ENCODE results near the gene ARRDC2. TPM values are rescaled to one million over a fixed set of nuclear protein-coding genes. Genes with fewer than 3 reads are reported as not detected.
A peak's percentile ranks its signal among the peaks of the same experiment; 100 is the strongest.

Gene ARRDC2
- total and polyA plus RNA-seq, 2 donors (not counting 1 experiment from before 2014, with no cell fraction given), result 131 to 639 TPM

GRCh38 chr19:18001777-18002345, 6.1 kb upstream of the ARRDC2 start:
- no peak for DNase-seq
- Histone ChIP-seq H3K27me3 (replicated peaks in 1 of 4; ENCODE audit: control extremely low read depth in 1 of 4, control insufficient read depth in 3 of 4, insufficient read depth in 4 of 4, low read length in 3 of 4) (no peaks in the 10 kb centered on the region), H3K36me3 (replicated peaks in 1 of 2; ENCODE audit: control extremely low read depth in 1 of 2, control insufficient read depth in 1 of 2, extremely low read depth in 1 of 2, insufficient read depth in 2 of 2, low read length in 1 of 2) (peaks cover 0 to 10% of the 10 kb centered on the region in 2 experiments), H3K9ac (ENCODE audit: low read length) (peak overlapping the region; percentile 89), H3K27ac (ENCODE audit: low read length in 2 of 2) (peak overlapping the region; percentile 97 to 99), H3K9me3 (ENCODE audit: control extremely low read depth in 1 of 3, control insufficient read depth in 2 of 3, insufficient read depth in 1 of 3, low read length in 2 of 3) (peaks cover 0 to 5% (median 0%) of the 10 kb centered on the region in 3 donors), H3K4me1 (ENCODE audit: control insufficient read depth in 2 of 2, insufficient read depth in 2 of 2, low read length in 2 of 2) (peaks cover 25 to 39% of the 10 kb centered on the region in 2 donors), H3K4me3 (ENCODE audit: control extremely low read depth in 1 of 5, extremely low read depth in 1 of 5, insufficient read depth in 1 of 5, low read depth in 2 of 5, low read length in 4 of 5) (peak overlapping the region; percentile 66 to 94 (median 89)), H3K4me2 (replicated peaks; ENCODE audit: low read depth, low read length, poor library complexity, severe bottlenecking) (peak overlapping the region; percentile 96), H2AFZ (ENCODE audit: insufficient read depth, low read depth, low read length, poor library complexity, severe bottlenecking) (no peak overlapping the region), H3K79me2 (ENCODE audit: control insufficient read depth, insufficient read depth, low read length) (peaks cover 26% of the 10 kb centered on the region), H4K20me1 (ENCODE audit: control insufficient read depth, insufficient read depth, low read length, poor library complexity, severe bottlenecking) (peaks cover 7% of the 10 kb centered on the region)
- intact Hi-C loops (cut with micrococcal nuclease), result loop anchor here (1.0 to 2.0 kb wide), 4 partner anchors 69 to 251 kb away; partner anchors contain the start of genes CCDC124 and FCHO1
- ATAC-seq (ENCODE audit: low read depth), result no peak
- CTCF ChIA-PET, result interaction anchor here (0.6 to 23.7 kb wide), 14 partner anchors 20 to 190 kb away, joined by 3 to 346 read pairs (median 4); partner anchors contain the start of gene CCDC124
- Mint-ChIP-seq H3K4me3 (peak overlapping the region; percentile 95), H3K4me1 (peaks cover 35% of the 10 kb centered on the region), H3K27ac (peak overlapping the region; percentile 90), H3K27me3 (no peaks in the 10 kb centered on the region), H3K9me3 (ENCODE audit: insufficient read depth) (no peaks in the 10 kb centered on the region)
- TF ChIP-seq CTCF (IDR thresholded peaks at IDR 0.05) (no peak), EZH2 (IDR thresholded peaks at IDR 0.05; ENCODE audit: borderline replicate concordance, insufficient read depth, low read depth, low read length, poor library complexity, severe bottlenecking) (no peak)
- 0% methylated on average over 1 of the region's 15 CpGs for WGBS (ENCODE audit: insufficient coverage)
- POLR2A ChIA-PET, result interaction anchor here (0.6 to 2.2 kb wide), 10 partner anchors 14 to 202 kb away, joined by 3 to 14 read pairs (median 6); partner anchors contain the start of genes CCDC124 and RAB3A

GRCh38 chr19:18002347-18002850, 5.6 kb upstream of the ARRDC2 start:
- ATAC-seq (ENCODE audit: low read depth) (no peak), DNase-seq (peak; percentile 78)
- H3K9me3 Mint-ChIP-seq (ENCODE audit: insufficient read depth), result no peaks in the 10 kb centered on the region
- ChIA-PET CTCF (interaction anchor here (0.6 to 23.7 kb wide), 13 partner anchors 11 to 1288 kb away, joined by 3 to 346 read pairs (median 4); partner anchors contain the start of gene CCDC124), POLR2A (interaction anchor here (0.6 to 1.9 kb wide), 4 partner anchors 14 to 166 kb away, joined by 3 to 14 read pairs (median 4); no protein-coding TSS in a partner anchor)
- peak overlapping the region; percentile 95 for H3K4me3 Mint-ChIP-seq
- no peaks in the 10 kb centered on the region for H3K27me3 Mint-ChIP-seq
- intact Hi-C loops (cut with micrococcal nuclease), result no loop called here
- WGBS (ENCODE audit: insufficient coverage), result 17% methylated on average over 23 of the region's 27 CpGs
- Histone ChIP-seq H3K4me3 (ENCODE audit: control extremely low read depth in 1 of 5, extremely low read depth in 1 of 5, insufficient read depth in 1 of 5, low read depth in 2 of 5, low read length in 4 of 5) (peak overlapping the region; percentile 66 to 94 (median 89)), H4K20me1 (ENCODE audit: control insufficient read depth, insufficient read depth, low read length, poor library complexity, severe bottlenecking) (peaks cover 7% of the 10 kb centered on the region), H3K4me2 (replicated peaks; ENCODE audit: low read depth, low read length, poor library complexity, severe bottlenecking) (peak overlapping the region; percentile 96), H3K27me3 (replicated peaks in 1 of 4; ENCODE audit: control extremely low read depth in 1 of 4, control insufficient read depth in 3 of 4, insufficient read depth in 4 of 4, low read length in 3 of 4) (no peaks in the 10 kb centered on the region), H3K36me3 (replicated peaks in 1 of 2; ENCODE audit: control extremely low read depth in 1 of 2, control insufficient read depth in 1 of 2, extremely low read depth in 1 of 2, insufficient read depth in 2 of 2, low read length in 1 of 2) (peaks cover 0 to 11% of the 10 kb centered on the region in 2 experiments), H3K79me2 (ENCODE audit: control insufficient read depth, insufficient read depth, low read length) (peaks cover 31% of the 10 kb centered on the region), H3K4me1 (ENCODE audit: control insufficient read depth in 2 of 2, insufficient read depth in 2 of 2, low read length in 2 of 2) (peaks cover 29 to 41% of the 10 kb centered on the region in 2 donors), H3K27ac (ENCODE audit: low read length in 2 of 2) (peak overlapping the region; percentile 97 to 99), H2AFZ (ENCODE audit: insufficient read depth, low read depth, low read length, poor library complexity, severe bottlenecking) (no peak overlapping the region), H3K9me3 (ENCODE audit: control extremely low read depth in 1 of 3, control insufficient read depth in 2 of 3, insufficient read depth in 1 of 3, low read length in 2 of 3) (peaks cover 0 to 5% (median 0%) of the 10 kb centered on the region in 3 donors), H3K9ac (ENCODE audit: low read length) (peak overlapping the region; percentile 89)
- H3K4me1 Mint-ChIP-seq, result peaks cover 38% of the 10 kb centered on the region
- peak overlapping the region; percentile 80 for H3K27ac Mint-ChIP-seq
- TF ChIP-seq CTCF (IDR thresholded peaks at IDR 0.05), result no peak

Measured in B cell (primary cell).